Measurements from ENCODE around the gene CYFIP2. TPM values are rescaled to one million over a fixed set of nuclear protein-coding genes. Genes with fewer than 3 reads are reported as not detected.
A peak's percentile ranks its signal among the peaks of the same experiment; 100 is the strongest.

Gene CYFIP2
- polyA plus RNA-seq, 1 donor (not counting 4 experiments of a cell fraction or from before 2014, with no cell fraction given): 0.62 TPM

- Histone ChIP-seq H3K27ac (ENCODE audit: control insufficient read depth, insufficient read depth, low read length) (no peak overlapping the region), H3K4me1 (ENCODE audit: control insufficient read depth, extremely low read depth, insufficient read depth, low read length) (no peaks in the 10 kb centered on the region), H3K36me3 (ENCODE audit: control insufficient read depth in 2 of 2, extremely low read depth in 1 of 2, insufficient read depth in 2 of 2, low read length in 2 of 2) (no peaks in the 10 kb centered on the region), H3K9me1 (ENCODE audit: control insufficient read depth, extremely low read depth, insufficient read depth, low read length) (no peaks in the 10 kb centered on the region), H2AFZ (ENCODE audit: control insufficient read depth, low read length) (no peak overlapping the region), H3K9me3 (ENCODE audit: control insufficient read depth, low read depth, low read length) (no peaks in the 10 kb centered on the region), H3K27me3 (ENCODE audit: control insufficient read depth, extremely low read depth, insufficient read depth, low read length) (no peaks in the 10 kb centered on the region), H3K4me2 (ENCODE audit: control insufficient read depth, extremely low read depth, insufficient read depth, low read depth, low read length) (no peak overlapping the region), H3K9ac (ENCODE audit: control insufficient read depth, extremely low read depth, insufficient read depth, low read length) (no peak overlapping the region), H3K4me3 (ENCODE audit: control insufficient read depth in 2 of 3, extremely low read depth in 1 of 3, insufficient read depth in 2 of 3, low read depth in 1 of 3, low read length in 3 of 3) (no peak overlapping the region), H3K79me2 (ENCODE audit: control insufficient read depth, insufficient read depth, low read length) (no peaks in the 10 kb centered on the region), H4K20me1 (ENCODE audit: control insufficient read depth, extremely low read depth, insufficient read depth, low read length) (no peaks in the 10 kb centered on the region)
- FAIRE-seq (no peak), DNase-seq (ENCODE audit: low read depth, low spot score) (no peak)
- dilution Hi-C loops (cut with MboI; ENCODE audit: extremely low pct_ligation_motif_present, low sequenced_read_pairs): no loop called here
- TF ChIP-seq EZH2 (IDR thresholded peaks at IDR 0.05; ENCODE audit: low read length): no peak
- TF ChIP-seq CTCF (optimal IDR thresholded peaks at IDR 0.05 in 1 of 3, IDR thresholded peaks at IDR 0.05 in 1 of 3, conservative IDR thresholded peaks at IDR 0.05 in 1 of 3; ENCODE audit: extremely low read depth in 1 of 3, insufficient read depth in 2 of 3, low read length in 3 of 3): no peak
Measured at GRCh38 chr5:157252711-157253465, 13.0 kb upstream of the CYFIP2 start.

GRCh38 chr5:157253547-157253946 is 12.4 kb upstream of the CYFIP2 start:
- H3K79me2 ChIP-seq (ENCODE audit: control insufficient read depth, insufficient read depth, low read length): no peaks in the 10 kb centered on the region
- peak; percentile 71 for FAIRE-seq
- TF ChIP-seq EZH2 (IDR thresholded peaks at IDR 0.05; ENCODE audit: low read length) (no peak), CTCF (optimal IDR thresholded peaks at IDR 0.05 in 1 of 3, IDR thresholded peaks at IDR 0.05 in 1 of 3, conservative IDR thresholded peaks at IDR 0.05 in 1 of 3; ENCODE audit: extremely low read depth in 1 of 3, insufficient read depth in 2 of 3, low read length in 3 of 3) (peak; percentile 75 to 82 (median 76))
- H3K9me1 ChIP-seq (ENCODE audit: control insufficient read depth, extremely low read depth, insufficient read depth, low read length): no peaks in the 10 kb centered on the region
- no peaks in the 10 kb centered on the region for H3K4me1 ChIP-seq (ENCODE audit: control insufficient read depth, extremely low read depth, insufficient read depth, low read length)
- no peak overlapping the region for H2AFZ ChIP-seq (ENCODE audit: control insufficient read depth, low read length)
- DNase-seq (ENCODE audit: low read depth, low spot score): no peak
- no peaks in the 10 kb centered on the region for H3K36me3 ChIP-seq (ENCODE audit: control insufficient read depth in 2 of 2, extremely low read depth in 1 of 2, insufficient read depth in 2 of 2, low read length in 2 of 2)
- H4K20me1 ChIP-seq (ENCODE audit: control insufficient read depth, extremely low read depth, insufficient read depth, low read length): no peaks in the 10 kb centered on the region
- H3K9me3 ChIP-seq (ENCODE audit: control insufficient read depth, low read depth, low read length): no peaks in the 10 kb centered on the region
- no peak overlapping the region for H3K4me3 ChIP-seq (ENCODE audit: control insufficient read depth in 2 of 3, extremely low read depth in 1 of 3, insufficient read depth in 2 of 3, low read depth in 1 of 3, low read length in 3 of 3)
- dilution Hi-C loops (cut with MboI; ENCODE audit: extremely low pct_ligation_motif_present, low sequenced_read_pairs): no loop called here
- H3K27me3 ChIP-seq (ENCODE audit: control insufficient read depth, extremely low read depth, insufficient read depth, low read length): no peaks in the 10 kb centered on the region
- no peak overlapping the region for H3K4me2 ChIP-seq (ENCODE audit: control insufficient read depth, extremely low read depth, insufficient read depth, low read depth, low read length)
- no peak overlapping the region for H3K27ac ChIP-seq (ENCODE audit: control insufficient read depth, insufficient read depth, low read length)
- no peak overlapping the region for H3K9ac ChIP-seq (ENCODE audit: control insufficient read depth, extremely low read depth, insufficient read depth, low read length)
